GM18873 (cell line): ENCODE measurements around the gene TMEM9.

Source experiments
- ATAC-seq: cut with Tn5 transposase; IDR thresholded peaks from one replicate; pipeline ENCODE4 v1.9.1; 2021; ENCODE audit warnings: mild to moderate bottlenecking, moderate library complexity, moderate number of reproducible peaks; ENCODE audit not compliant: unreplicated experiment, low FRiP score

Gene TMEM9

DNA sequence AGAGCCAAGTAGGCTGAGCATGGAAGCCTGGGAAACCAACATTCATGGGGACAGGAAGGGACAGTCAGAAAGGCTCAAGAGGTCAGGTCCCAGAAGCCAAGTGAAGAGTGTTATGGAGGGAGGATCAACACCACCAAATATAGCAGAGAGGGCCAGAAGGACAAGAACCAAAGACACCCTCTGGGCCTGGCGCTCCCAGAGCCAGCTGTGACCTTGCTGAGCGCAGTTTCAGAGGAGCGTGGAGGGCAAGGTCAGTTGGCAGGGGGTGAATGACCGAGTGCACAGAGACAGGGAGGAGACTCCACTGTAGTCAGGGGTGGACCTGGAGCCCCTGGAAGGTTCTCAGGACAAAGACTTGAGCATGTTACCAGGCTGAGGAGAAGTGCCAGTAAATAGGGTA is 22.9 kb downstream of the TMEM9 start:
- no peak for ATAC-seq

DNA sequence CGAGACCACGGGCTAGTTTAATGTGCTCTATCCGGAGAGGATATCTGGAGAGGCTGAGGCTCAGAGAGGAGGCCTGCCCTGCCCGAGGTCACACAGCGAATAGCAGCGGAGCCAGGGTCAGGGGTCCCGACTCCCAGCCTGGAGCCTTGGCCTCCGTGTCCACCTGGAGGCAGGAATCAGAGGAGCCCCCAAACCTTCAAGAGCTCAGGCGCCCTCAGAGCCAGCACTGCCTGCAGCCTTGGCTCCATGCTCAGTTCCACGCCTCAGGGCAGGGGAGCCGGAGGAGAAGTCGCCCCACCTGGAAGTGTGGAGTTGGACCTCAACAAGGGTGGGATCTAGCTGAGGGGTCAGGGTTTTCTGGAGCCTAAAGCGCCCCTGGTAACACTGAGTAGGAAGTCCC is 25.3 kb downstream of the TMEM9 start:
- ATAC-seq: no peak

DNA sequence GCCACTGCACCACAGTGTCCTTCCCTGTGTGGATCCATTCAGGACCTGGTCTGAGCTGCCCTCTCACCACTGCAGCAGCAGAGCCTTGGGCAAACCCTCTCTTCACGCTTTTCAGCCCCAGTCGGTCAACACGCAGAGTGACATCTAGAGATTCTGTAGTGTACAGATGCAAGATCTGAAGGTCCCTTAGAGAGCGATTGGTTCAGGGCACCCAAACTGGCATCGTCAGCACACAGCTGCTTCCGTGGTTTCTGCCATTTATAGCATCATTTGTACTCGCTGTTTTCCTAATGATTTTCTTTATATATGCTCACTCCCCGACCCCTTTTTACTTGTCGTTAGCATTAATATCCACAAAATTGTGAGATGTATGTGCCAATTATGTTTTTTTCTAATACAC is 25.8 kb downstream of the TMEM9 start:
- no peak for ATAC-seq

DNA sequence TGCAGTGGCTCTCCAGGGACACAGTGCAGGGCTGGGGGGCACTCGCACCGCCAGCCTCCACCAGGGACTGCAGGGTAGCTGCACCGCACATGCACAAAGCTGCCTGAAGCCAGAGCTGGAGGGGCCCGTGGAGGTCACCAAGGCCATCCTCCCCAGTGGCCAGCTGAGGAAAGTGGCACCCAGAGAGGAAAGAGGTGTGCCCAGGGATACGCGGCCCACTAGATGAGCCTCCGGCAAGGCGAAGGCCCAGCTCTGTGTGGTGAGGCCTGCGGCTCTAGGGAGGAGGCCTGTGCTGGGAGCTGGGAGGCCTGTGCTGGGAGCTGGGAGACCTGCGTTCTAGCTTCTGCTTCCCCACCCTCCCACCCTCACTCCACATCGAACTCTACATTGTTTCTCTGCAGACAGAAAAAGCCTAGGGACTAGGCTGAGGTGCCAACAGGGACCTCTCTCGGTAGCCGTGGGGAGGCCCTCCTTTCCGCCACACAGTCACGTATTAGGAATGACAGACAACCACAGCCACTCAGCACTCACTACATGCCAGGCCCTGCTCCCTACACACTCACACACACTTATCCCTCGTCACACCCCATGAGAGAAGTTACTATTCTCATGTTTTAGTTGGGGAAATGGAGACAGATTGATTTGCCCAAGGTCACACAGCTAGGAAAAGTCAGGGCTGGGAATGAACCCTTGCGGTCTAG is 26.4 kb downstream of the TMEM9 start:
- ATAC-seq: no peak

DNA sequence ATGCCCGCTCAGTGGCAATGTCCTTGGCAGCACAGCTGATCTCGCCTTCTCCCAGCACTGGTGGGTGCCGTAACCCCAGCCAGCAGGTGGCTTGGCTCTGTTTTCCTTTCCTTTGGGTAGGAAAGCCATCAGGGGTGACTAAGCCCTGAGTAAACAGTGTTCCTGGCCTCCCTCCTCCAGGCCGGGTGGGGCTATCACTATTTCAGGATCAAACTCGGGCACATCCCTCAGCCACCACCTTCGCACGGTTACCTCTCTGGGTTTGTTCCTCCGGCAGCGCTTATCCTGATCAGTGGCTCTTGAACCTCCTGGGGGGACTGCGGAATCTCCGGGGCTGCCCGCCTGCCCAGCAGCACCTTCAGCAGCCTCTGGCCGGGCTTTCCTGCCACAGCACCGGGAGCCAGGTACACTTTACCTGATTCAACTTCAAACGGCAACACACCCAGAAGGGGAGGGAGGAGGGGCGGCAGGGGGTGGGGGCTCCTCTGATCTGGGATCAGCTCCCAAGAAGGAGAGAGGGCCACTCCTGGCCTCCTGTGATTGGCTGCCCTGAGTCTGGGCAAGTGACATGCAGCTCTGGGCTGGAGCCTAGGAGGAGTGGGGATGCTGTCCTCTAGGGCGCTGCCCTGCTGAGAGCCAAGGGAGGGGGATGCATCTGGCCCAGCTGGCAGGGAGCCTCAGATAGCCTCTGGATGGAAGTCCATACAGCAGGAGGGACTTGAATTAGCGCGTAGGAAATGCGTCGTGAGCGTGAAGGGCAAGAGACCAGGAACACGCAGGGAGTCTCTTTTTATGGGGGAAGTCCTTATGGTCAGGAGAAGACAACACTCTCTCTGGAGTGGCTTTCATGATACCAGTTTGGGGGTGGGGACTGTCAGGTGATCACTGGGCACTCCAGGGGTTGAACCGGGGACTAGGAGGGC is 27.2 kb downstream of the TMEM9 start, which contains the start of gene ASCL5:
Gene ASCL5, minus strand, starts transcription at position 353 of the 923 bp plus-strand sequence. CDS start 11,812 bp downstream, outside the sequence.
- no peak for ATAC-seq

DNA sequence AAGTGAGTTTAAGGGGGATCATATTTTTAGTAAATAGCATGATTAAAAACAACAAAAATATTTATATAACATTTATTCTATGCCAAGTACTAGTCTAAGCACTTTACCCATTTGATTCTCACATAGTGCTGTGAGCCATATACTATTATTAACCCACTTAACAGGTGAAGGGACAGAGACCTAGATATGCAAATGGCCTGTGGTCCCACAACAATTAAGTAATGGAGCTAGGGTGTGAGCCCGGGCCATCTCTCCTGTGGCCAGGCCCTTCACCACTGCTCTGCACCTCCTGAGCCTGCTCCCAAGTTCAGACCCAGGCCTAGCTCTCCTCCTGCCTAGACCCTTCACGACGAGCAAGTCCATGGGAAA is 27.8 kb downstream of the TMEM9 start:
- ATAC-seq: no peak

DNA sequence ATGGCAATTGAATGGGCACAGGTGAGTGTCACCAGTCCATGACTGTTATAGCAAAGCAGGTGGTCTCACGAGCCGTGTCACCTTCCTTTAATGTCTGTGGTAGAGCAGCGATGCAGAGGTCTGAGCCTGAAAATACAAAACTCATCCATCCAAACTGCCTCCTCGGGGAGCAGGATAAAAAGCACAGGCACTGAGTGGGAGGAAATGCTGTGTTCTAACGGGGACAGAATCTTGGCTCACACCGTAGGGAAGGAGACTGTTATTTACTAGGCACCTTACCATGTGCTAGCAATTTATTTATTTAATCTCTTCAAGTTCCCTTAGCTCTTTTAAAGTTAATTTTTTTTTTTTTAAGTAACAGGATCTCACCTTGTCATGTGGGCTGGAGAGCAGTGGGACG is 28.5 kb downstream of the TMEM9 start:
- no peak for ATAC-seq

DNA sequence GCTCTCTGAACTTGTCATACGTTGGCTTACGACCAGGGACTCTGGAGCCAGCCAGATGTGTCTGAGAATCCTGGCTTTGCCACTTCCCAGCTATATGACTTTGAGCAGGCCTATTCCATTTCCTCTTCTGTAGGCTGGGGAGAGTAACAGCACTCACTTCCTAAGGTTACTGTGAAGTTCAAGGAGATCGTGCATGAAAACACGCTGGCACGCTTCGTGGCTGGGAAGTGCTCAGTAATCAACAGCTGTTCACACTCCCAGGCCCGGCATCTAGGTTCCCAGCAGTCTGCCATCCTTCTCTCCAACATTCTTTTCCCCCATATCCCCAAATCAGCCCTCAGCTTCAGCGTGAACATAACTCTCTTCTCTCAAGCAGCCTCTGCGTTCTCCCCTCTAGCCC is 29.3 kb downstream of the TMEM9 start:
- ATAC-seq: no peak

DNA sequence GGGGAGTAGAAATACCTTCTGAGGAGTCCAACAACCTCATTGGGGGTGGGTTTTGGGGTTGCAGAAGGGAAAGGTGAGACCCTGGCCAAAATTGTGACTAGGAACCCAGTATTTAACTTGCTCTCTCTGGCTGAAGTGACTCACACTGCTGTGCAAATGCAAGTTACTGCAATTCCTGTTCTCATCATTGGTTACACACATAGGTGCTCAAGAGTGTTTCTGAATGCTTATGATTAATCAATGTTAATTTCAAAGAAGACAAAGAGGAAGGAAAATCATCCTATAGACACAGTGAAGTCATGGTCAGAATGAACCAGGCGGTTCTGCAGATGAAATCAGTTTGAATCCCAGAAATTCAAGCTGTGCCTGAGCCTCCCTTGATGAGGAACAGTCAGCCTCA is 30.4 kb downstream of the TMEM9 start:
- no peak for ATAC-seq

DNA sequence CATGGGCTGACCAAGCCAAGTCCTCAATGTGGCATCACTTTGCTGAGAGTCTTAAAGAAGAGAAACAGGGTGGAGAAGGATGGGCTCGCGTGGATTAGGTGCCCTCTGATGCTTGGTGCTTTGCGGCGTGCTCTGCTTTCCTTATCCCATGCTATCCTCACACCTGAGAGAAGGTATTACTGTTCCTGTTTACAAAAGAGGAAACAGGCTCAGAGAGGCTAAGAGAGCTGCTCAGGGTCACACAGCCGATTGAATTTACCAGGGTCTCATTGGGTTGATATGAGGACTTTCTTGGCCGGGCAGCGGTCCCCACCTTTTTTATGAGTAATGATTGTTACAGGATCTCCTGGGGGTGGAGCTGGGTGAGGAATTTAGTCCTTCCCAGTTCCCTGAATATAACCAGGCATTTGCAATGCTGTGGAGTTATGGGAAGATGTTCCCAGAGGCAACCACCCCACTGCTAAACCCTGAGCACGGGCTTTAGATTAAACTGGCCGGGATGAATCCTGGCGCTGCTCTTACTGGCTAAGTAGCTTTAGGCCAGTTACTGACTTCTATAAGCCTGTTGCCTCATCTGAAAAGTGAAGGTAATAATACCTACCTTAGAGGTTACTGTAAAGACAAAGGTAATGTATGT is 31.8 kb downstream of the TMEM9 start:
- no peak for ATAC-seq

DNA sequence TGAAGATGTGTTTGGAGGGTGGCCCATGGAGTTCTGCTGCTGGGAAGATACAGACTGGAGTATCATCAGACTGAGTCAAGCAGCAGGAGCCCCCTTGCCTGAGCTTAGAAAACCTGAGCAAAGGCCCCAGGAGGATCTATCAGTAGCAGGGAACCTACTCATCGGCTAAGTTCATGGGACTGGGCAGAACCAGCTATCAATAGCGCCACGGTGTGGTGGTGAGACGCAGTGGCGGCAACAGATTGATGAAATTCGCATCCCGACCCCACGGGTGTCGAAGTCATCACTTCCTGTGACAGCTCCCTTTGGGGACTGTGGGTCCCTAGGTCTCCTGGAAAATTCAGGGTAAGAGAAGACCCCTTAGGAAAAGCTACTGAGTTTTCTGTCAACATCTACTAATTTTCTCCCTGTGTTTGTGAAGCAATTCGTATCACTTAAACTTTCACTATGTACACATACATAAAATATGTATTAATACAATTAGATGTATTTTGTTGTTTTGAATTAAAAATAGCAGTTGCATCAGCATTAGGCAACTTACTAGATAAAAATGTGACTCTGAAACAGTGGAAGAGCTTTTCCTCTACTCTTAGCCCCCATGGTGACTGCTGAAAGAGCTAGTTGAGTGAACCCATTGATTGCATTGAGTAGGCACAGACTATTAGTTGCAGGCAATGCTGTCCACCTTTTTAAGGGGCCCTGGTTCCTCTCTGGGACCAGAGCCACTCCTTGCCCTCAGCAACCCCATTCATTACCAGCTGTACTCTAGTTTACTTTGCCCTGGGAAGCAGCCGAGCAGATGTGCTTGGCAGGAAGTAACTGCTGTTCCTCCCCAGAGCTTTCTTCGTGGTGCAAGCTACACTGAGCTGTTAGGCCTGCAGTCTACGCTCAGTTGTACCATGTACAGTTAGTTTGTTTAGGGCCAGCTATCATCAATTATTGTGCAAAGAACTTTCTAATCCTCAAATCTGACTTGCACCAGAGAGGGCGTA is 34.8 kb downstream of the TMEM9 start:
- ATAC-seq: no peak

DNA sequence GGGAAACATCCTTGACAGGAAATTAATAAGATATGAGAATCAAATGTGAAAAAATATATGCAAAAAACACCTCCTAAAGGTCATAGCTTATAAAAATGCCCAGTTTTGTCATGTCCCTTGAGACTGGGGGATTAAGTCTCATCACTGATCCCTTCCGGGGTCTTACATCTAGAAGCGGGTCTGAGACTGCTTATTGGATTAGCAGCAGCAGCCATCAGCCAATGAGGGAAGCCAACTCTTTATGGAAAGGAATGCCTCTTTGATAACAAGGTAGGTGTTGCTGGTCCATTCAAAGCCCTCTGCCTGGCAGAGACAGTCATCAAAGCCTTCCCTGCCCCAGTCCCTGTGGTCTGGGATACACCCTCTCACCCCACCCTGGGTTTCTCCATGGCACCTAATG is 38.2 kb downstream of the TMEM9 start:
- ATAC-seq: no peak

DNA sequence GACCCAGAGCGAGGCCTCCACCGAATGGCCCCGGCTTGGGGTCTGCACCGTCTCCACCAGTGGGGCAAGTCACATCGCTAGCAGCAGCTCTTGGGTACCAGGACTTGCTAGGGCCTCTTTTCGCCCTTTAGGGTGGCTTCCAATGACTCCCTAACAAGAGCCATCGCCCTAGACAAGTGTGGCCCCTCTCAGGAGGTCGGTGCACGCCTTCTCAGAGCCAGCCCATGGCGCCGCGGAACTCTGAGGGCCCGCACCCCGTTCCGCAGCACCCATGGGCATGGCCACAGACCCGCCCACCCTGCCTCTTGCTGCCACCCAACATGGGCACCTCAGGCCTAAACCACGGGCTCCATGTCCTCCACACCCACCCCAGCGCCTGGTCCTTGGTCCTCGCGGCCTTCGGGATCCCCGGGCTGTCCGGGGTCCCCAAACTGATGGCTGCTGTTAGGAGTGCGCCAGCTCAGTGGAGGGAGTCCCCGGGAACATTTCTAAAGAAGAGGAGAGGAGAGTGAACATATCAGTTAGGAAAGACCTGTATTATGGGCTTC is 38.8 kb downstream of the TMEM9 start:
- ATAC-seq: no peak

DNA sequence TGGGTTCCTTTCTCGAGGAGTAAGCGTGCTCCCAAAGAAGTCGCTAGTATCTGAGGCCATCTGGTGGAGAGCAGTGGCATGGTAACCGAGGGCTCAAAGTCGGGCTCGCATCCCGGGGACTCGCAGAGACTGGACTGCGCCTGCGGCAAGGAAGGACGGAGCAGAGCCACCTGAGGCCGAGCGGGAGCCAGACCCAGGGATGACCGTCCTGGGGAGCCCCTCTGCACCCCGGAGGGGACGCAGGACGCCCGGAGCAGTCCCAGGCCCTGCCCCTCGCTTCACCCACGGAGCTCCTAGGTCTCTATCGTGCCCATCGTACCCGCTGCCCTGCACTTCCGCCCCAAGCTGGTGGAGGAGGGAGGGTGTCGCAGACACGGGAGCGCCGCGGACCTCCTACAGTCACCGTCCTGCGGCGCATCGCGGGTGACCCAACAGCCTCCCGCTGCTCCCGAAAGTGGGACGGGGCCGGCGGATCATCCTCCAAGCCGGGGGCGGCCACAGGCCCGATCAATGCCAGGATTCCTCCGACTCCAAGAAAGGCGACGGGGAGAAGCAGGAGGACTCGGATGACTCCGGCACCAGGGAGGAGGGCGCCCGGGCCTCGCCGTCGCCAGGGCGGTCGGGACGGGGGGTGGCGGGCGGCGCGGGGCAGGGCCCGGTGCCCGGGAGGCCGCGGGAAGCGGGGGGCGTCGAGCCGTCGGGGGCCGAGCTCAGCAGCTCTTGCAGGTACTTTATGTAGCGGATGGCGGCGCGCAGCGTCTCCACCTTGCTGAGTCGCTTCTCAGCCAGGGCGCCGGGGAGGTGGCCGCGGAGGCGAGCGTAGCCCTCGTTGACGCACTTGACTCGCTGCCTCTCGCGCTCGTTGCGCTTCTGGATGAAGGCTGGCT is 39.8 kb downstream of the TMEM9 start:
- no peak for ATAC-seq

DNA sequence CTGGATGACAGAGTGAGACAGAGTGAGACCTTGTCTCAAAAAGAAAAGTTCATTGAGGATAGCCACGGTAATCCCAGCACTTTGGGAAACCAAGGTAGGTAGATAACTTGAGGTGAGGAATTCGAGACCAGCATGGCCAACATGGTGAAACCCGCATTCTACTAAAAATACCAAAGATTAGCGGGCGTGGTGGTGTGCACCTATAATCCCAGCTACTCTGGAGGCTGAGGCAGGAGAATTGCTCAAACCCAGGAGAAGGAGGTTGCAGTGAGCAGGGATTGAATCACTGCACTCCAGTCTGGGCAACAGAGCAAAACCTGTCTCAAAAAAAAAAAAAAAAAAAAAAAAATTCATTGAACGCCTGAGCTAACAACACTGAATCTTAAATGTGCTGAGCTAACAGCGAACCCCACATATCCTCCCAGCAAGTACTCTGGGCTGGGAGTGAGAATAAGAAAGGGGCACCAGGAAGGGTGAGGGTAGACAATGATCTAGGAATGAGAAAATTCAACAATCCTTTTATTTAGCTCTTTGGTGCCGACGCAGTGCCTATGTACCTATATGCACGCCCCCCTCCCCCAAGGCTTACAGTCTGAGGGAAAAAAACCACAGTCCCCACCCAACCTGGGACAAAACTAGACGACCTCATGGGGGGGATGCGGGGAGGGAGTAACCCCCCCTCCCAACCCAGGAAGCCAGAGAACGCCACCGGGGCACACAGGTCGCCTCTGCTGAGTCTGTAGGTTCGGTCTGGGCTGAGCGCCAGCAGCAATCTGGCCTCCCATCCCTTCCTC is 40.6 kb downstream of the TMEM9 start:
- no peak for ATAC-seq

DNA sequence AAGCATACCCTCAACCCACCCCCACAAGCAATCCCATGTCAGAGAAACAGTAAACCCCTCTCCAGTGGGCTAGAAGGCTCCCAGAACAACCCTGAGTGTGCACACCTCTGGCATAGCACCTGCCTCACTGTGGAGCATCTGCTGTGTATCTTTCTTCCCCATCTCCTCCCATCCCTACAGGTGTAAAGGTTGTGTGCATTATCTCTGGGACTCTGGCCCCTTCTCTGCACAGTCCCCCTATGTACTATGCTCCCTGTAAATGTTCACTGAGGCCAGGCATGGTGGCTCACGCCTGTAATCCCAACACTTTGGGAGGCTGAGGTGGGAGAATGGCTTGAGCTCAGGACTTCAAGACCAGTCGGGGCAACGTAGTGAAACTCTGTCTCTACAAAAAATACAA is 41.3 kb downstream of the TMEM9 start:
- no peak for ATAC-seq

DNA sequence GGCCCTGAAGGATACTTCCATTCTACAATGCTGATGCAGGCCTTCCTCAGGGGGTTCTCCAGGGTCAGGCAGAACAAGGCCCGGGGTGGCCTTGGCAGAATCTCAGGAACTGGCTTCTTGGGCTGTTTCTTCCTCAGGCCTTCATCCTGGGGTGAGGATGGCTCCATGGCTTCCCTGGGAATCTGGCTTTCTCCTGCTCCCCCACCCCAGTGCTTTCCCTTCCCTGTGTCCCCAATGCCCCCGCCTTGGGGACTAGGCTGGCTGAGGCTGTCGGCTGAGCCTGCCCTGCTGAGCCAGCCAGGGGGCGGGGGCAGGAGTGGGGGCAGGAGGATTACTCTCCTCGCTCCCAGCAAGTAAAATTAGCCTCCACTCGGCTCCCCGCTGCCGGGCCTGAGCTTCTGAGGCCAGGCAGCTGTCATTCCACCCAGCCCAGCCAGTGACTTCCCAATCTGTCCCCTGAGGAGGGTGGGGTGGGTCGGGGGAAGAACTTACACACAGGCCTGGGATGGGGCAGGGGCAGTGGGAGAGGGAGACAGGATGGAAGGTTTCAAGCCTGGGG is 42.0 kb downstream of the TMEM9 start, which contains the start of gene CACNA1S:
Gene CACNA1S, minus strand, starts transcription at position 254 of the 559 bp plus-strand sequence. Its CDS starts 87 bp downstream, at position 167.
- ATAC-seq: no peak

DNA sequence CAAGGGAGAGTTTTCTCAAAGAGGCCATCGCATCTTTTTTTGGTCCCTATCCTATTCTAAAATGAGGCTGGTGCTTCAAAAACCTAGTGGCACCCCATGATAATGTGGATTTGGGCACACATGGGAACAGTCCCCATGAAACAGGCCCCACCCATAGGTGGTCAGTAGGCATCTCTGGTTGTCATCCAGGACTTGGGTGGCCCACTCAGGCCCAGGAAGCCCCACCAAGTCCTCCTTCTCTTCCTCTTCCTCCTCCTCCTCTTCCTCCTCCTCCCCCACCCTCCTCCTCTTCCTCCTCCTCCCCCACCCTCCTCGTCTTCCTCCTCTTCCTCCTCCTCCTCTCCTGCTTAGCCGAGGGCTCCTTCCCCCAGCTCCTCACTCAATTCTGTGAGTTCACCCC is 42.6 kb downstream of the TMEM9 start:
- ATAC-seq: no peak
